ENCODE results near the gene DPH7.
"Not testable (repeated sequence)": the region's sequence is repeated elsewhere in the genome, so short reads cannot be mapped to it uniquely, and the experiment has no call there.

The DPH7 gene

GRCh38 chr9:137519553-137519952, 59.2 kb downstream of the DPH7 start:
- no peak for DNase-seq (ENCODE audit: extremely low read depth, low read depth)
- TF ChIP-seq, protein P1, sequence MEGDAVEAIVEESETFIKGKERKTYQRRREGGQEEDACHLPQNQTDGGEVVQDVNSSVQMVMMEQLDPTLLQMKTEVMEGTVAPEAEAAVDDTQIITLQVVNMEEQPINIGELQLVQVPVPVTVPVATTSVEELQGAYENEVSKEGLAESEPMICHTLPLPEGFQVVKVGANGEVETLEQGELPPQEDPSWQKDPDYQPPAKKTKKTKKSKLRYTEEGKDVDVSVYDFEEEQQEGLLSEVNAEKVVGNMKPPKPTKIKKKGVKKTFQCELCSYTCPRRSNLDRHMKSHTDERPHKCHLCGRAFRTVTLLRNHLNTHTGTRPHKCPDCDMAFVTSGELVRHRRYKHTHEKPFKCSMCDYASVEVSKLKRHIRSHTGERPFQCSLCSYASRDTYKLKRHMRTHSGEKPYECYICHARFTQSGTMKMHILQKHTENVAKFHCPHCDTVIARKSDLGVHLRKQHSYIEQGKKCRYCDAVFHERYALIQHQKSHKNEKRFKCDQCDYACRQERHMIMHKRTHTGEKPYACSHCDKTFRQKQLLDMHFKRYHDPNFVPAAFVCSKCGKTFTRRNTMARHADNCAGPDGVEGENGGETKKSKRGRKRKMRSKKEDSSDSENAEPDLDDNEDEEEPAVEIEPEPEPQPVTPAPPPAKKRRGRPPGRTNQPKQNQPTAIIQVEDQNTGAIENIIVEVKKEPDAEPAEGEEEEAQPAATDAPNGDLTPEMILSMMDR (IDR thresholded peaks at IDR 0.05; ENCODE audit: low read depth, low read length): no peak

DNA sequence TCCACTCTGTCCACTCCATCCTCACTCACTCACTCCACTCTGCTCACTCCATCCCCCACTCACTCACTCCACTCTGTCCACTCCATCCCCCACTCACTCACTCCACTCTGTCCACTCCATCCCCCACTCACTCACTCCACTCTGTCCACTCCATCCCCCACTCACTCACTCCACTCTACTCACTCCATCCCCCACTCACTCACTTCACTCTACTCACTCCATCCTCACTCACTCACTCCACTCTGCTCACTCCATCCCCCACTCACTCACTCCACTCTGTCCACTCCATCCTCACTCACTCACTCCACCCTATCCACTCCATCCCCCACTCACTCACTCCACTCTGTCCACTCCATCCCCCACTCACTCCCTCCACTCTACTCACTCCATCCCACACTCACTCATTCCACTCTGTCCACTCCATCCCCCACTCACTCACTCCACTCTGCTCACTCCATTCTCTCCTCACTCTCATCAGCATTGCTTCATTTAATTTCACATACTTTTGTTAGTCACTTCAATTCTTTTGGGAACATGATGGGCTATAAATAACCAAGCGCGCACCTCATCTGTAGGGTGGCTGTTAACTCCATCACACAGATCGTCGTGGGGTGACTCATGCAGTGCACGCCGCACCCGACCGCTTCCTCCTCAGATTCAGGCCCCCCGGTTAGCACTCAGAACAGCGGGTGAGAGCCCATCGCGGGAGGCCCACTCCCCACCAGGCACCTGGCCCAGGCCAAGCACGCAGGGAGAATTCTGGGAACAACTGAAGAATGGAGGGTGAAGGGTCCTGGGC, 59.9 kb downstream of the DPH7 start:
- not testable (repeated sequence) for DNase-seq (ENCODE audit: extremely low read depth, low read depth)

DNA sequence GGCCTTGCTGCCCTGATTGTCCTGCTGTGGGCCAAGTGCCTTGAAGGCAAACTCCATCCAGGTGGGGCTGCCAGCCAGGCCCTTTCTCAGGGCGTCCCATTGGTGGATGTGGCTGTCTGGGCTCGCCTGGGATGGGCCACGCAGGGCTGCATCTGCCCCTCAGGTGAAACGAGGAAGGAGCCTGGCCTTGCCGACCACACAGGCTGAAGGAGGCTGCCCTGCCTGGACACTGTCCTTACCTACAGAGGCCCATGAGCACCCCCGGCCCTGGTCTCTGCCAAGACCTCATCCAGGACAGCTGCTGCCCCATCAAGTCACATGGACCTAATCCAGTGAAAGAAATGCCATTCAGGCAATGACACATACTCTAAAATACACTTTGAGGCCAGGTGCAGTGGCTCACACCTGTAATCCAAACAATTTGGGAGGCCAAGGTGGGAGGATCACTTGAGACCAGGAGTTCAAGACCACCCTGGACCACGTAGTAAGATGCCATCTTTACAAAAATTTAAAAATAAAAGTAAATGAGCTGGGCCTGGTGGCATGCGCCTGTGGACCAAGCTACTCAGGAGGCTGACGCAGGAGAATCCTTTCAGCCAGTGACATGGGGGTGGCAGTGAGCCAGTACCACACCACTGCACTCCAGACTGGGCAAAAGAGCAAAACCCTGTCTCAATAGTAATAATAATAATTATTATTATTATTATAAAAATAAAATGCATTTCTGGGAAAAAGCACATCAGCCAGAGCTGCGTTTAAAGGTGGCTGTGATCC, 62.4 kb downstream of the DPH7 start:
- TF ChIP-seq, protein P1 (IDR thresholded peaks at IDR 0.05; ENCODE audit: low read depth, low read length): no peak

GRCh38 chr9:137515338-137515724, 63.4 kb downstream of the DPH7 start:
- TF ChIP-seq, protein P1 (IDR thresholded peaks at IDR 0.05; ENCODE audit: low read depth, low read length): no peak
- DNase-seq (ENCODE audit: extremely low read depth, low read depth): no peak

More for the DNA sequence above, 62.4 kb downstream of the DPH7 start:
- no peak for DNase-seq (ENCODE audit: extremely low read depth, low read depth)

DNA sequence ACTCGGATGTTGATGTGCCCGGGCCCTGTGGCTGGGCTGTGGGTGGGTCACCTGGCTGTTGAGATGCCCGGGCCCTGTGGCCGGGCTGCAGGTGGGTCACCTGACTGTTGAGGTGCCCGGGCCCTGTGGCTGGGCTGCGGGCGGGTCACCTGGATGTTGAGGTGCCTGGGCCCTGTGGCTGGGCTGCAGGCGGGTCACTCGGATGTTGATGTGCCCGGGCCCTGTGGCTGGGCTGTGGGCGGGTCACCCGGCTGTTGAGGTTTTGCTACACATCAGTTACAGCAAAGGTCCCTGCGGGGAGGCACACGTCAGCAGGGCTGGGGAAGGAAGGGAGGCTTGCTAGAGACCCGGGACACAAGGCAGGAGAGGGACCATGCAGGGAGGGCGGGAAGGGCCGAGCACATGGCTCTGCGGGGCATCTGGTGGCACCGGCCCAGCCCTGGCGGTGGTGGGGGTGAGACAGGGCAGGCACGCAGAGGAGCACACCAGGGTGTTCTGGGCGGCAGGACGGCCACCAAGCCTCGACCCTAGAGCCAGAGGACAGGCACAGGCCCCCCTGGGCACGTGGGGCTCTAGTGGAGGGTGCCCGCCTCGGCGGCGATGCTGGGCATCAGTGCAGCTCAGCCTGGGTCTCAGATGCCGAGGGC, 63.9 kb downstream of the DPH7 start:
- TF ChIP-seq, protein P1 (IDR thresholded peaks at IDR 0.05; ENCODE audit: low read depth, low read length): no peak

GRCh38 chr9:137513801-137514570, 64.7 kb downstream of the DPH7 start:
- not testable (repeated sequence) for DNase-seq (ENCODE audit: extremely low read depth, low read depth)

More for the DNA sequence above, 63.9 kb downstream of the DPH7 start:
- no peak for DNase-seq (ENCODE audit: extremely low read depth, low read depth)

DNA sequence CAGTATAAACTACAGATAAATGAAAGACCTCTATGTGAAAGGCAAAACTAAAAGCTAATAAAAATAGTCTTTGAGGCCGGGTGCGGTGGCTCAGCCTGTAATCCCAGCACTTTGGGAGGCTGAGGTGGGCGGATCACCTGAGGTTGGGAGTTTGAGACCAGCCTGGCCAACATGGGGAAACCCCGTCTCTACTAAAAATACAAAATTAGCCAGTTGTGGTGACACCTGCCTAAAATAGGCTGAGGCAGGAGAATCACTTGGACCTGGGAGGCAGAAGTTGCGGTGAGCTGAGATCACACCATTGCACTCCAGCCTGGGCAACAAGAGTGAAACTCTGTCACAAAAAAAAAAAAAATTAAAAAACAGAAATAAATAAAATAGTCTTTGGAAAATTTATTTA, 65.6 kb downstream of the DPH7 start:
- DNase-seq (ENCODE audit: extremely low read depth, low read depth): not testable (repeated sequence)

DNA sequence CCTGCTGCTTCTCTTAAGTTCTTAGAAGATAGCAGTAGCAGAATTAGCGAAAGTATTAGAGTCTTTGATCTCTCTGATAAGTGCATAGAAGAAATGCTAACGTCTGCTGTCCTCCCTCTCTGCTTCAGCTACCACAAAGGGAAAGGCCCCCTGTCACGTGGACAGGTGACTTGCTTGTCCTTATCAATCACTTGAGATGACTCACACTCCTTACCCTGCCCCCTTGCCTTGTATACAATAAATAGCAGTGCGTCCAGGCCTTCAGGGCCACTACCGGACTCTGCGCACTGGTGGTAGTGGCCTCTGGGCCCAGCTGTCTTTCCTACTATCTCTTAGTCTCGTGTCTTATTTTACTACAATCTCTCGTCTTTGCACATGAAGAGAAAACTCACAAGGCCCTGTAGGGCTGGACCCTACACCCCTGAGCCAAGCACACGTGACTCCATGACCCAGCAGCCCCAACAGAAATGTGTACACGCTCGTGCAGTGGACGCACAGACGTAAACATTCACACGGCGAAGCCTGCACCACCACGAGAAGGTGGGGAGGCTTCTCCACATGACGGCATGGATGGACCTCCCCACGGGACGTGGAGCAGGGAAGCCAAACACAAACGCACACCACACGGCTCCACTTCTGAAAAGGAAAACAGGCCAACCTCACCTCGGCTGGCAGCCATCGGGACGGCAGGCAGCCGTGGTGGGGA, 66.8 kb downstream of the DPH7 start:
- DNase-seq (ENCODE audit: extremely low read depth, low read depth): no peak
- TF ChIP-seq, protein P1 (IDR thresholded peaks at IDR 0.05; ENCODE audit: low read depth, low read length): no peak

- DNase-seq (ENCODE audit: extremely low read depth, low read depth): not testable (repeated sequence)
These were observed 67.6 kb downstream of the DPH7 start for GRCh38 chr9:137511126-137511525.
